WTC11 (cell line): ENCODE measurements around the gene SHC2. TPM values are rescaled to one million over a fixed set of nuclear protein-coding genes. Genes with fewer than 3 reads are reported as not detected.

Source experiments
- ATAC-seq: fragments of 200-7000 bp; cut with Tn5 transposase; 2 replicates; pipeline ENCODE4 v1.10.0; 2021; ENCODE audit warnings: mild to moderate bottlenecking, moderate library complexity
- CTCF ChIA-PET: fragments of 300-600 bp; sonication (Branson Sonifier 250); formaldehyde crosslinking; loops from one replicate; lab custom pipeline; 2021; ENCODE audit warnings: antibody characterized with exemption; lab: Charles Lee
- POLR2A ChIA-PET: fragments of 350-600 bp; sonication (Branson Sonifier 250); formaldehyde crosslinking; loops from one replicate; lab custom pipeline; 2021; ENCODE audit warnings: antibody characterized with exemption; lab: Charles Lee
- DNase-seq: peaks from one replicate; pipeline ENCODE4 v3.0.0; 2021; ENCODE audit warnings: low spot score
- H3K27ac Mint-ChIP-seq: 2 replicates; pipeline ENCODE4 v1.8.0; 2021; ENCODE audit warnings: mixed read lengths
- H3K27me3 Mint-ChIP-seq: 2 replicates; pipeline ENCODE4 v1.8.0; 2021; ENCODE audit warnings: low read depth, mild to moderate bottlenecking, moderate library complexity, mixed read lengths
- H3K36me3 Mint-ChIP-seq: 2 replicates; pipeline ENCODE4 v1.8.0; 2021; ENCODE audit warnings: mixed read lengths
- H3K4me1 Mint-ChIP-seq: 2 replicates; pipeline ENCODE4 v1.8.0; 2022; ENCODE audit warnings: mixed read lengths
- H3K4me3 Mint-ChIP-seq: 2 replicates; pipeline ENCODE4 v1.8.0; 2021; ENCODE audit warnings: mild to moderate bottlenecking, moderate library complexity, mixed read lengths
- H3K9me3 Mint-ChIP-seq: 2 replicates; pipeline ENCODE4 v1.8.0; 2021; ENCODE audit warnings: mixed read lengths
- E2F1 ChIP-seq: sonication (generic); formaldehyde crosslinking; IDR thresholded peaks from 2 replicates; pipeline ENCODE4 v1.8.0; 2022; ENCODE audit warnings: mild to moderate bottlenecking, missing genetic modification reagents
- GTF2I ChIP-seq: fragments of 250-450 bp; sonication (Bioruptor Pico); conservative IDR thresholded peaks from 2 replicates; pipeline ENCODE4 v1.4.0; 2021; ENCODE audit warnings: mild to moderate bottlenecking
- JUN ChIP-seq: sonication (generic); formaldehyde crosslinking; IDR thresholded peaks from 2 replicates; pipeline ENCODE4 v1.8.0; 2023; ENCODE audit warnings: mild to moderate bottlenecking, missing genetic modification reagents
- MAX ChIP-seq: sonication (generic); formaldehyde crosslinking; IDR thresholded peaks from 2 replicates; pipeline ENCODE4 v1.8.0; 2022; ENCODE audit warnings: mild to moderate bottlenecking, missing genetic modification reagents
- NR1H2 ChIP-seq: sonication (generic); formaldehyde crosslinking; IDR thresholded peaks from 2 replicates; pipeline ENCODE4 v1.9.0; 2021; ENCODE audit warnings: mild to moderate bottlenecking, moderate library complexity, missing genetic modification reagents
- OVOL2 ChIP-seq: fragments of 250-450 bp; sonication (Bioruptor Pico); IDR thresholded peaks from 2 replicates; pipeline ENCODE4 v1.9.0; 2021; ENCODE audit warnings: mild to moderate bottlenecking, borderline replicate concordance
- PRDM15 ChIP-seq: sonication (generic); formaldehyde crosslinking; IDR thresholded peaks from 2 replicates; pipeline ENCODE4 v1.8.0; 2022; ENCODE audit warnings: missing genetic modification reagents
- PREB ChIP-seq: sonication (generic); formaldehyde crosslinking; IDR thresholded peaks from 2 replicates; pipeline ENCODE4 v1.8.1; 2022; ENCODE audit warnings: mild to moderate bottlenecking, missing genetic modification reagents, moderate library complexity, borderline replicate concordance
- SOX15 ChIP-seq: fragments of 250-450 bp; sonication (Bioruptor Pico); IDR thresholded peaks from 2 replicates; pipeline ENCODE4 v1.9.0; 2021; ENCODE audit warnings: mild to moderate bottlenecking
- STAT6 ChIP-seq: sonication (generic); formaldehyde crosslinking; conservative IDR thresholded peaks from 2 replicates; pipeline ENCODE4 v1.8.1; 2023; ENCODE audit warnings: mild to moderate bottlenecking, low read depth, missing genetic modification reagents, moderate library complexity
- ZNF219 ChIP-seq: sonication (generic); formaldehyde crosslinking; IDR thresholded peaks from 2 replicates; pipeline ENCODE4 v1.8.0; 2023; ENCODE audit warnings: missing genetic modification reagents, mild to moderate bottlenecking, borderline replicate concordance
- ZNF317 ChIP-seq: sonication (generic); formaldehyde crosslinking; IDR thresholded peaks from 2 replicates; pipeline ENCODE4 v1.8.1; 2023; ENCODE audit warnings: low read depth, mild to moderate bottlenecking, moderate library complexity, missing genetic modification reagents, borderline replicate concordance
- total RNA-seq: library from RNA; stranded (reverse); gene quantifications from 3 replicates; pipeline ENCODE4 v1.2.3, GENCODE V29; 2021

Gene SHC2
- total RNA-seq, 1 experiment from 2014 or later = 8.4 TPM

GRCh38 chr19:378706-379105 is 82.1 kb downstream of the SHC2 start:
- peaks cover 8% of the 10 kb centered on the region for H3K9me3 Mint-ChIP-seq
- POLR2A ChIA-PET = no interaction called here
- peaks cover 2% of the 10 kb centered on the region; the same call in 1 of the 2 replicates for H3K36me3 Mint-ChIP-seq
- peaks cover 2% of the 10 kb centered on the region for H3K4me1 Mint-ChIP-seq
- CTCF ChIA-PET = interaction anchor here (1.2 kb wide), 1 partner anchor 30 kb away, joined by 3 read pairs; no protein-coding TSS in a partner anchor
- TF ChIP-seq STAT6 (CRISPR knock-in tag) (no peak), JUN (CRISPR knock-in tag) (no peak), PRDM15 (CRISPR knock-in tag) (no peak), OVOL2 (no peak), E2F1 (CRISPR knock-in tag) (no peak), ZNF317 (CRISPR knock-in tag) (no peak), GTF2I (CRISPR knock-in tag) (no peak), MAX (CRISPR knock-in tag) (no peak), NR1H2 (CRISPR knock-in tag) (no peak), PREB (CRISPR knock-in tag) (no peak)
- TF ChIP-seq, all 79 proteins: peak for 0
- H3K4me3 Mint-ChIP-seq = no peak overlapping the region
- H3K27me3 Mint-ChIP-seq = peaks cover 8% of the 10 kb centered on the region
- H3K27ac Mint-ChIP-seq = no peak overlapping the region
- no peak for DNase-seq
- no peak for ATAC-seq

- TF ChIP-seq ZNF219 (CRISPR knock-in tag) (no peak), SOX15 (CRISPR knock-in tag) (no peak)
- Mint-ChIP-seq H3K27ac (no peak overlapping the region), H3K4me1 (no peaks in the 10 kb centered on the region; the same call in 1 of the 2 replicates), H3K36me3 (peaks cover 2% of the 10 kb centered on the region; the same call in 1 of the 2 replicates), H3K4me3 (no peak overlapping the region), H3K27me3 (peaks cover 6% of the 10 kb centered on the region), H3K9me3 (peaks cover 8% of the 10 kb centered on the region)
- ATAC-seq (no peak), DNase-seq (no peak)
- POLR2A ChIA-PET = no interaction called here
- CTCF ChIA-PET = interaction anchor here (0.6 to 0.8 kb wide), 2 partner anchors 60 to 101 kb away, joined by 3 to 4 read pairs; no protein-coding TSS in a partner anchor
These were observed 82.8 kb downstream of the SHC2 start for GRCh38 chr19:377801-378581.
